Endothelial cell of umbilical vein (primary cell): Measurements from ENCODE around the gene PRXL2A. TPM values are rescaled to one million over a fixed set of nuclear protein-coding genes. Genes with fewer than 3 reads are reported as not detected.

Experiments used
- BruUV-seq: library from RNA; stranded (reverse); fragments of 400-500 nt; replicated peaks from 2 replicates; lab custom pipeline; 2021; lab: Mats Ljungman, UMichigan
- CTCF ChIA-PET: fragments of 300-600, 350-600 bp; sonication (Branson Sonifier 250); formaldehyde crosslinking; loops from one replicate; lab custom pipeline; 2021; ENCODE audit warnings: antibody characterized with exemption, inconsistent platforms; lab: Charles Lee
- POLR2A ChIA-PET: fragments of 300-600, 350-600 bp; sonication (Branson Sonifier 250); formaldehyde crosslinking; loops from one replicate; lab custom pipeline; 2021; ENCODE audit warnings: antibody characterized with exemption, inconsistent platforms; lab: Charles Lee
- DNase-seq: peaks from one replicate; pipeline ENCODE4 v3.0.0-alpha.2; 2011; ENCODE audit warnings: low read depth, low spot score
- FAIRE-seq: peaks from 2 replicates; lab custom pipeline; 2011; peaks lifted over from hg19 to GRCh38; lab: Jason Lieb, UNC
- H2AFZ ChIP-seq: 2 replicates; pipeline ENCODE4 v1.6.0; 2012; ENCODE audit warnings: low read depth, low read length, control low read depth, inconsistent platforms
- H3K27ac ChIP-seq: 2 replicates; pipeline ENCODE4 v1.5.1; 2011; ENCODE audit warnings: low read depth, mild to moderate bottlenecking, control low read depth, low read length, moderate library complexity; ENCODE audit not compliant: insufficient read depth
- H3K27me3 ChIP-seq, 2 experiments: 2 replicates each; pipeline versions ENCODE4 v1.6.0 to v1.6.1; 2011; ENCODE audit warnings: low read length in 2 of 2, mixed read lengths in 1 of 2; ENCODE audit not compliant: control insufficient read depth in 2 of 2, insufficient read depth in 2 of 2
- H3K36me3 ChIP-seq, 2 experiments: 2 replicates in 1 of 2; 3 replicates in 1 of 2; pipeline ENCODE4 v1.5.1; 2011; ENCODE audit warnings: low read length in 2 of 2, mild to moderate bottlenecking in 1 of 2, moderate library complexity in 1 of 2; ENCODE audit not compliant: control insufficient read depth in 2 of 2, insufficient read depth in 2 of 2; ENCODE audit errors: extremely low read depth in 1 of 2
- H3K4me1 ChIP-seq: 3 replicates; pipeline ENCODE4 v1.5.1; 2011; ENCODE audit warnings: mild to moderate bottlenecking, low read length; ENCODE audit not compliant: control insufficient read depth, insufficient read depth; ENCODE audit errors: extremely low read depth
- H3K4me2 ChIP-seq: 2 replicates; pipeline ENCODE4 v1.6.1; 2011; ENCODE audit warnings: low read length, control low read depth, mixed read lengths; ENCODE audit not compliant: insufficient read depth
- H3K4me3 ChIP-seq, 3 experiments: fragments of 200-600 bp in 1 of 3; sonication (generic), shearing (Covaris generic) in 1 of 3; replicated peaks in 1 of 3; 2 replicates each; pipeline ENCODE4 v1.5.1; 2011 to 2016; ENCODE audit warnings: control low read depth in 3 of 3, low read length in 3 of 3, mild to moderate bottlenecking in 2 of 3, inconsistent platforms in 1 of 3, low read depth in 1 of 3, moderate library complexity in 1 of 3; ENCODE audit not compliant: insufficient read depth in 1 of 3
- H3K79me2 ChIP-seq: 2 replicates; pipeline ENCODE4 v1.6.0; 2012; ENCODE audit warnings: low read length, inconsistent platforms; ENCODE audit not compliant: control insufficient read depth, insufficient read depth
- H3K9ac ChIP-seq: replicated peaks from 2 replicates; pipeline ENCODE3; 2011; ENCODE audit warnings: low read length, control low read depth; ENCODE audit not compliant: insufficient read depth; ENCODE audit errors: extremely low read depth
- H3K9me1 ChIP-seq: replicated peaks from 3 replicates; pipeline ENCODE4 v1.6.0; 2011; ENCODE audit warnings: mild to moderate bottlenecking, low read length; ENCODE audit not compliant: control insufficient read depth, insufficient read depth; ENCODE audit errors: extremely low read depth
- H3K9me3 ChIP-seq: replicated peaks from 2 replicates; pipeline ENCODE4 v1.5.1; 2012; ENCODE audit warnings: low read length, inconsistent platforms; ENCODE audit not compliant: control insufficient read depth, insufficient read depth
- H4K20me1 ChIP-seq: replicated peaks from 2 replicates; pipeline ENCODE3; 2011; ENCODE audit warnings: mild to moderate bottlenecking, low read length; ENCODE audit not compliant: control insufficient read depth, insufficient read depth; ENCODE audit errors: extremely low read depth
- CTCF ChIP-seq, 2 donors: IDR thresholded peaks; 1 replicate in 1 of 2; 2 replicates in 1 of 2; pipeline ENCODE4 v1.5.1; 2011; ENCODE audit warnings: low read length in 2 of 2, mild to moderate bottlenecking in 2 of 2, moderate library complexity in 2 of 2, control low read depth in 1 of 2, inconsistent platforms in 1 of 2, low read depth in 1 of 2; ENCODE audit not compliant: insufficient read depth in 1 of 2; ENCODE audit errors: extremely low read depth in 1 of 2
- EZH2 ChIP-seq: IDR thresholded peaks from 2 replicates; pipeline ENCODE4 v1.6.1; 2012; ENCODE audit warnings: borderline replicate concordance, low read depth, mild to moderate bottlenecking, moderate library complexity, low read length, inconsistent platforms; ENCODE audit not compliant: severe bottlenecking
- JUN ChIP-seq: IDR thresholded peaks from 2 replicates; pipeline ENCODE4 v1.6.1; 2011; ENCODE audit warnings: borderline replicate concordance, low read depth; ENCODE audit not compliant: insufficient read length, insufficient read depth
- MAX ChIP-seq: IDR thresholded peaks from 2 replicates; pipeline ENCODE4 v1.6.1; 2011; ENCODE audit not compliant: insufficient read depth, insufficient read length
- MYC ChIP-seq: IDR thresholded peaks from one replicate; pipeline ENCODE4 v1.6.1; 2011; ENCODE audit warnings: mild to moderate bottlenecking, low read depth, low read length
- POLR2A ChIP-seq: IDR thresholded peaks from 2 replicates; pipeline ENCODE4 v1.6.1; 2012; ENCODE audit warnings: low read depth, mild to moderate bottlenecking, control low read depth, low read length
- POLR2AphosphoS5 ChIP-seq: IDR thresholded peaks from 2 replicates; pipeline ENCODE4 v1.6.1; 2012; ENCODE audit warnings: low read depth, mild to moderate bottlenecking, control low read depth, low read length, moderate library complexity; ENCODE audit not compliant: insufficient read depth
- dilution Hi-C: fragments of 300-500 bp; cut with MboI; formaldehyde crosslinking; loops from one replicate; pipeline ENCODE4 v1.15.0; 2019; ENCODE audit warnings: low sequenced_read_pairs; ENCODE audit not compliant: extremely low pct_ligation_motif_present
- intact Hi-C: fragments of 100-400 bp; cut with micrococcal nuclease; formaldehyde crosslinking; loops from one replicate; pipeline ENCODE4 v1.10.0; 2022
- polyA plus RNA-seq, 4 experiments: library from polyadenylated mRNA; depleted of rRNA in 3 of 4; stranded (reverse) in 3 of 4; unstranded in 1 of 4; fragments of >200 nt; gene quantifications; 2 replicates each; pipeline versions ENCODE4 v1.2.1 to v1.2.3, GENCODE V29; 2011 to 2012; ENCODE audit warnings: missing spikeins in 1 of 4
- total RNA-seq: library from RNA; stranded (reverse); gene quantifications from 2 replicates; pipeline ENCODE4 v1.2.3, GENCODE V29; 2021

Gene PRXL2A
- total and polyA plus RNA-seq, 2 donors (not counting 3 experiments of a cell fraction or from before 2014, with no cell fraction given): 113 to 321 TPM

- intact Hi-C loops: loop anchor here (1.0 to 2.0 kb wide), 2 partner anchors 13 to 41 kb away; partner anchors contain the start of gene TSPAN14
- H4K20me1 ChIP-seq: peaks cover under 1% of the 10 kb centered on the region
These were observed 59.7 kb downstream of the PRXL2A start for GRCh38 chr10:80468002-80468401.

More at GRCh38 chr10:80468002-80468401, 59.7 kb downstream of the PRXL2A start:
- peak overlapping the region; percentile 79 for H3K27ac ChIP-seq
- peaks cover 3 to 10% of the 10 kb centered on the region in 2 experiments for H3K36me3 ChIP-seq
- no peaks in the 10 kb centered on the region for H3K9me3 ChIP-seq
- H3K9me1 ChIP-seq: no peaks in the 10 kb centered on the region
- peaks cover 95% of the 10 kb centered on the region for H3K4me1 ChIP-seq
- TF ChIP-seq MAX: no peak
- TF ChIP-seq CTCF (IDR thresholded peaks at IDR 0.05; ENCODE audit: extremely low read depth in 1 of 2, insufficient read depth in 1 of 2, low read depth in 1 of 2, low read length in 2 of 2): peak; percentile 7 to 10
- TF ChIP-seq EZH2: no peak
- TF ChIP-seq JUN: no peak
- TF ChIP-seq POLR2AphosphoS5: peak; percentile 83
- TF ChIP-seq MYC: no peak
- TF ChIP-seq POLR2A: peak; percentile 25
- H3K27me3 ChIP-seq: no peaks in the 10 kb centered on the region
- dilution Hi-C loops: no loop called here
- H3K4me3 ChIP-seq: peak overlapping the region in 1 of 3 experiments; percentile 47
- peak overlapping the region; percentile 78 for H3K9ac ChIP-seq
- CTCF ChIA-PET: interaction anchor here (1.3 to 37.4 kb wide), 4 partner anchors 9 to 38 kb away, joined by 3 to 1118 read pairs (median 7); no protein-coding TSS in a partner anchor
- no TSS peak for BruUV-seq
- FAIRE-seq: peak; percentile 94
- peaks cover 100% of the 10 kb centered on the region for H3K79me2 ChIP-seq
- POLR2A ChIA-PET: interaction anchor here (0.8 to 1.5 kb wide), 2 partner anchors 16 to 30 kb away, joined by 3 read pairs; no protein-coding TSS in a partner anchor
- no peak overlapping the region for H2AFZ ChIP-seq
- peak overlapping the region; percentile 86 for H3K4me2 ChIP-seq
- DNase-seq: peak; percentile 90
